ENCODE results near the gene MAP3K9.

The MAP3K9 gene

GRCh38 chr14:70685474-70686197 lies 123.7 kb downstream of the MAP3K9 start:
- DNase-seq, result no peak

- no peak for DNase-seq
Measured at GRCh38 chr14:70683983-70684382, 125.3 kb downstream of the MAP3K9 start.

- no peak for DNase-seq
Measured at GRCh38 chr14:70680748-70681147, 128.6 kb downstream of the MAP3K9 start.

GRCh38 chr14:70677341-70677740 lies 132.0 kb downstream of the MAP3K9 start:
- DNase-seq, result no peak
